NOMO-1 treated with dmso at 0.1 percent for 144 hours (cell line): ENCODE results near the gene SYCE1L.
"Not testable (repeated sequence)": the region's sequence is repeated elsewhere in the genome, so short reads cannot be mapped to it uniquely, and the experiment has no call there.

Experiments
- DNase-seq: peaks from one replicate; lab custom pipeline; 2025; ENCODE audit not compliant: unreplicated experiment; lab: John Stamatoyannopoulos, UW

Gene SYCE1L

GRCh38 chr16:77197747-77198146 is 1.5 kb upstream of the SYCE1L start:
- no peak for DNase-seq

- DNase-seq = no peak
Measured at GRCh38 chr16:77206533-77206932, 7.3 kb downstream of the SYCE1L start.

GRCh38 chr16:77207030-77207429 is 7.8 kb downstream of the SYCE1L start:
- no peak for DNase-seq

GRCh38 chr16:77208382-77208781 is 9.2 kb downstream of the SYCE1L start:
- no peak for DNase-seq

GRCh38 chr16:77211880-77212740 is 12.9 kb downstream of the SYCE1L start:
- DNase-seq = peak; percentile 70

GRCh38 chr16:77212741-77213541 is 13.7 kb downstream of the SYCE1L start:
- peak; percentile 40 for DNase-seq

- no peak for DNase-seq
Measured at GRCh38 chr16:77213542-77214106, 14.4 kb downstream of the SYCE1L start.

GRCh38 chr16:77214411-77215138 is 15.4 kb downstream of the SYCE1L start:
- DNase-seq = no peak

- no peak for DNase-seq
Measured at GRCh38 chr16:77219437-77219836, 20.2 kb downstream of the SYCE1L start.

- no peak for DNase-seq
Measured at GRCh38 chr16:77220427-77220826, 21.2 kb downstream of the SYCE1L start.

GRCh38 chr16:77221482-77221881 is 22.3 kb downstream of the SYCE1L start:
- no peak for DNase-seq

GRCh38 chr16:77223184-77223583 is 24.0 kb downstream of the SYCE1L start:
- DNase-seq = no peak

- no peak for DNase-seq
Measured at GRCh38 chr16:77225182-77225581, 26.0 kb downstream of the SYCE1L start.

GRCh38 chr16:77227745-77228144 is 28.5 kb downstream of the SYCE1L start:
- DNase-seq = no peak

- no peak for DNase-seq
Measured at GRCh38 chr16:77231047-77231446, 31.8 kb downstream of the SYCE1L start.

- DNase-seq = no peak
Measured at GRCh38 chr16:77233799-77234519, 34.8 kb downstream of the SYCE1L start.

- no peak for DNase-seq
Measured at GRCh38 chr16:77234611-77235010, 35.4 kb downstream of the SYCE1L start.

GRCh38 chr16:77236063-77236511 is 36.9 kb downstream of the SYCE1L start:
- peak; percentile 70 for DNase-seq

GRCh38 chr16:77238593-77238992 is 39.4 kb downstream of the SYCE1L start:
- DNase-seq = no peak

- not testable (repeated sequence) for DNase-seq
Measured at GRCh38 chr16:77242471-77242870, 43.3 kb downstream of the SYCE1L start.
